HG02973 (cell line): ENCODE data around the gene THSD8.

Experiments
- ATAC-seq: cut with Tn5 transposase; IDR thresholded peaks from one replicate; pipeline ENCODE4 v1.9.1; 2021; ENCODE audit warnings: moderate library complexity; ENCODE audit not compliant: unreplicated experiment

Gene THSD8

GRCh38 chr19:12847159-12848139, 45.6 kb downstream of the THSD8 start:
- ATAC-seq: peak; percentile 80
